ENCODE measurements around the gene GOLGA8O.
"Not testable (repeated sequence)": the region's sequence is repeated elsewhere in the genome, so short reads cannot be mapped to it uniquely, and the experiment has no call there.

GOLGA8O gene, protein sequence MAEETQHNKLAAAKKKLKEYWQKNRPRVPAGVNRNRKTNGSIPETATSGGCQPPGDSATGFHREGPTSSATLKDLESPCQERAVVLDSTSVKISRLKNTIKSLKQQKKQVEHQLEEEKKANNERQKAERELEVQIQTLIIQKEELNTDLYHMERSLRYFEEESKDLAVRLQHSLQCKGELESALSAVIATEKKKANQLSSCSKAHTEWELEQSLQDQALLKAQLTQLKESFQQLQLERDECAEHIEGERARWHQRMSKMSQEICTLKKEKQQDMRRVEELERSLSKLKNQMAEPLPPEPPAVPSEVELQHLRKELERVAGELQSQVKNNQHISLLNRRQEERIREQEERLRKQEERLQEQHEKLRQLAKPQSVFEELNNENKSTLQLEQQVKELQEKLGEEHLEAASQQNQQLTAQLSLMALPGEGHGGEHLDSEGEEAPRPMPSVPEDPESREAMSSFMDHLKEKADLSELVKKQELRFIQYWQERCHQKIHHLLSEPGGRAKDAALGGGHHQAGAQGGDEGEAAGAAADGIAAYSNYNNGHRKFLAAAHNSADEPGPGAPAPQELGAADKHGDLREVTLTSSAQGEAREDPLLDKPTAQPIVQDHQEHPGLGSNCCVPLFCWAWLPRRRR

DNA sequence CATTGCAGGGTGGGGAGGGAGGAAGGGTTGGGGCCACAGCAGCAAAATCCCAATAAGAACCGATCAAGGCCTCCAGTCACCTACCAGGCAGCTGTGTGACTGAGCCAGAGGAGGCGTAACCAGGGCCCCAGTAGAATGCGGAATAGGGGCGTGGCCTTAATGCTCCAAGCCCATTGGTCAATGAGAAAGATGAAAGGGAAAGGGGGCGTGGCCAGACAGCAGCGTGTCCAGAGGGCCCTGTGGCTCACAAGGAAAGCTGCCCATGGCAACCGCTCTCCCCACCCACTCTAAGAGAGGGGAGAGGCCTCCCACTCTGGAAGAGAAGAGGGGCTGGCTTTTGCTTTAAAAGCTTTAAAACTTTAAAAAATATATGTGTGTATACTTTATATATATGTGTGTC, at the start of gene GOLGA8O:
GOLGA8O (minus strand) TSS at position 101 of the 400 bp plus-strand sequence; CDS start at position 3, 98 bp downstream.
- DNase-seq, result not testable (repeated sequence)

DNA sequence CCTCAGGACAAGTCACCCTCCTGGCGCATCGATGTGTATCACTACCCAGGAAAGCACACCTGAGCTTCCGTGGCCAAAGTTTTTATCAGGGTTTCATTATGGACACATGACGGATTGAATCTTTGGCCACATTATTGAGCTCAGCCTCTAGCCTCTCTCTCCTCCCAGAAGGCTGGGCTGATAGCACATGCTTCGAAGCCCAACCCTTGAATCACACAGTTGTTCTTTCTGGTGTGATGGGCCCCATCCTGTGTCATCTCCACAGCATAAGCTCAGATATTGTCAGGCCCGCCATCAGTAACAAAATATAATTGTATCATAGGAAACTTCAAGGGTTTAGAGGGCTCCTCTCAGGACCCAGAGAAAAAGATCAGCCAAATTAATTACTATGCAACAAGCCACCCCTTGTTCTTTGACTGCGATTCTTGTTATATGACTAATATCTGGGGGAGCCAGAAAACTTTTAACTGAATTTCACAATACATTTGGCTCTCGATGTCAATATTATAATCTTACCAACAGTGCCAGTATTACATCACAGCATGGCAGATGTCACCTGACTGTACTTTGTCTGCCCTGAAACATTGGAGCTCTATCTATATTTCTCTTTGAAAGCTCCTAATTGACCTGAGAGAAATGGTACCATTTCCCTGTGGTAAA, 48.8 kb upstream of the GOLGA8O start:
- DNase-seq, result not testable (repeated sequence)

DNA sequence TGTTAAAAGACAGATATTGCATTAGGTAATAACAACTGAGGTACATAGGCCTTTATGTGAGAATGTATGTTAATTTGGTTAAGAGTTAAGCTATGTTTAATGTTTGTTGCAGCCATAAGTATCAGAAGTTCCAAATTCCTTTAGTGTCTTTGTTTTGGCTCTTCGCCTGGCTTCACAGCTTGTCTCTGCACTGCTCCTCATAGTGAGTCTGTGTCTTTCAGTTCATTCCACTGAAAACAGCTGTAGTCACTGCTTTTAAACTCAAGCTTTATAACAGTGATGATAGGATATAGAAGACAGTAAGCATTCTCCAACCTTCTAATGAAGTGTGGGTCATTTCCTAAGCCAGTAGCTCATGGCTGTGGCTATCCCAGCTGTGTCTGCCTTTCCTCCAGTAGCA, 47.5 kb upstream of the GOLGA8O start:
- DNase-seq, result not testable (repeated sequence)

GRCh38 chr15:32492768-32493167, 37.3 kb upstream of the GOLGA8O start:
- DNase-seq, result not testable (repeated sequence)

DNA sequence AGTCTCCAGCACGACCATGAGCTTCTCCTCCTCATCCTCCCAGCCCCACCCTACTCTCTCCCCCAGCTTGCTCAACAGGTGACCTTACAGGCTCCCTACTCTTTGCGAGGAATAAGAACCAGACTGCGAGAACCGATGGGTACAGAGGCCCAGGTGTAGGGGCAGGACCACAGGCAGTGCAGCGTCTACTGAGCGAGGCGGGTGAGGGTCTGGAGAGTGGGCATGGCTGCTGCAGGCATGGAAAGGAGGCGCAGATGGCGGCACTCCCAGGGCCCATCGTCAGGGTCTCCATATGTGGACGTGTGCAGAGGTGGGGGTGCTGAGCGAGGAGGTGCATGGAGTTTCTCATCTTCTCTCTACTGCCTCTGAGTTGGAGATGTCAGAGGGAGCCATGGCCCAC, 31.0 kb upstream of the GOLGA8O start:
- DNase-seq, result not testable (repeated sequence)

DNA sequence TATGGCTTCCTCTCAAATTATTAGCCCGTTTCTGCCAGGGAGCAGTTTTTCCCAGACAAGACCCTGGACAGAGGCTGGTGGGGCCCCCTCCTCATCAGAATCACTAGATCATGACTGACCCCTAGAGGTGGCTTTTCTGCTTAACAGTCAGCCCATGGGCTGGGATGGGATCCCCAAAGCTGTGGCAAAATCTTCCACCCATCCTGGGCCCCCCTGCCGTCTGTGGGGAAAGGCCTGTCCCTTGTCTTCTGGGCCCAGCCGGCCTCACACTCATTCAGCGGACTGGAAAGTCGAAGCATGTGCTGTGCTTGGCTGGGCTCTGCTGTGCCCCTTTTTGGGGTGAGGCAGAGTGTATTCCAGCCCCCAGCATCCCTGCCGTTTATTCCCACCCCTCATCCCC, 27.9 kb upstream of the GOLGA8O start:
- not testable (repeated sequence) for DNase-seq

DNA sequence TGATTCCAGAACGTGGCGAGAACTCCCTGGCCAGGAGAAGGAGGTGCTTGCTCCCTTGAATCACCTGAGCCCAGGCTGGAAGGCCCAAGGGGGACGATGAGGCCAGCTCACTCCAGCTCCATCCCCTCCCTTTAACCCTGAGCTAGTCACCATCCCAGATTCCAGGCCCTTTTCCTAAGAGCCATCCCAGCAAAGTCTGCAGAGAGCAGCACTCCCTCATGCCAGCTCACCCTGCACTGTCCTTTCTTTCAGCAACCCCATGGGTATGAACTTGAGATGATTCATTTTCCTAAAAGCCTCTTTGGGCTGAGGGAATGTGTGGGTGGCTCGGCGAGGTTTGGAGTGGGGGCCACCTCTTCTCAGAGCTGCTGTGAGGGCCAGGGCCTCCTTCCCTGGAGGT, 26.2 kb upstream of the GOLGA8O start:
- DNase-seq, result not testable (repeated sequence)

GRCh38 chr15:32468076-32468475, 12.6 kb upstream of the GOLGA8O start:
- DNase-seq, result not testable (repeated sequence)

DNA sequence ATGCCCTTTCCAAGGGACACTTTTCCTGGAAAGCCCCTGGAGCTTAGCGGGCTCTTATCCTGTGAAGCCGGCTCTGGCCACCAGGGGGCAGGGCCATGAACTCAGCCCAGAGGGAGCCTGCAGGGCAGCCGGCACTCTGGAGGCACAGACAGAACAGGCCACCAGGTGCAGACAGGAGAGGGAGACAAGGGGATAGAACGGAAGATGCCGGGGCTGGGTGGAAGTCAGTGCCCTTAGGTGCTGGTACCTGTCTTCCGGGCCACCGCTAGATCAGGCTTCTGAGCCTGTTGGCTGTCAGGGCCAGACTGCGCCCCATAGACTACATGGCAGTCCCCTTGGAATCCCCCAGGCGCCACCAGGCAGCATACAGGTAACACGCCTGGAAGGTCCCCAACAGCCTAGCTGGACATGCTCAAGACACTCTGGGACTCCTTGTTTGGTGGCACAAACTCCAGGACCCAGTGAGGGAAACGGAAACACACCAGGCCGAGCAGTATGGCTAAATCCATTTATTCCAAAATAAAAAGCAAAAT, 14.9 kb downstream of the GOLGA8O start:
- DNase-seq, result not testable (repeated sequence)

- DNase-seq, result not testable (repeated sequence)
Measured at GRCh38 chr15:32434102-32434963, 21.1 kb downstream of the GOLGA8O start.

- DNase-seq, result not testable (repeated sequence)
Measured at GRCh38 chr15:32427635-32428034, 27.8 kb downstream of the GOLGA8O start.

- not testable (repeated sequence) for DNase-seq
Measured at GRCh38 chr15:32426511-32426910, 28.9 kb downstream of the GOLGA8O start.

GRCh38 chr15:32407903-32408302, 47.5 kb downstream of the GOLGA8O start:
- not testable (repeated sequence) for DNase-seq

GRCh38 chr15:32403192-32403591, 52.2 kb downstream of the GOLGA8O start, which contains the start of gene GOLGA8K:
Gene GOLGA8K (minus strand): TSS chr15:32403292. CDS start chr15:32403194, 98 bp downstream.
- DNase-seq, result not testable (repeated sequence)

DNA sequence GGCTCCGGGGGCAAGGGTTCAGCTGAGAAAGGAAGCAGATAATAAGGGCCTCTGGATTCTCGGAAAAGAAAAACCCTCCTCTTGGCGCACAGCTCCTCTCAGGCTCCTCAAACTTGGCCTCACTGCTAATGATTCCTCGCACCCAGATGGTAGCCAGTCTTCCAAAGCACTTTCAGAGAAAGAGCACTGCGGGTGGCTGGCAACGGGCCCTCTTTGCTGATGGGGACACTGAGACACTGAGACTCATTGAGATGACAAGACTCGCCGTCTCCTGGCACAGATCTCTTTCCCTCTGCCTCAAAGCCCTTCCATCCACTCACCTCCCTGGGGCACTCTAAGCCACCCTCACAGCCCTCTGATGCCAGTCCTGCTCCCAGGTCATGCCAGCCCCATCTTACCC, 58.9 kb downstream of the GOLGA8O start:
- not testable (repeated sequence) for DNase-seq
